ENCODE measurements around the gene ADSL.

GRCh38 chr22:40330086-40330485 is 16.2 kb upstream of the ADSL start:
- TF ChIP-seq CTCF (IDR thresholded peaks at IDR 0.05) (no peak), POLR2A (IDR thresholded peaks at IDR 0.05) (no peak)
